ENCODE data around the gene VAT1L.

Gene VAT1L

DNA sequence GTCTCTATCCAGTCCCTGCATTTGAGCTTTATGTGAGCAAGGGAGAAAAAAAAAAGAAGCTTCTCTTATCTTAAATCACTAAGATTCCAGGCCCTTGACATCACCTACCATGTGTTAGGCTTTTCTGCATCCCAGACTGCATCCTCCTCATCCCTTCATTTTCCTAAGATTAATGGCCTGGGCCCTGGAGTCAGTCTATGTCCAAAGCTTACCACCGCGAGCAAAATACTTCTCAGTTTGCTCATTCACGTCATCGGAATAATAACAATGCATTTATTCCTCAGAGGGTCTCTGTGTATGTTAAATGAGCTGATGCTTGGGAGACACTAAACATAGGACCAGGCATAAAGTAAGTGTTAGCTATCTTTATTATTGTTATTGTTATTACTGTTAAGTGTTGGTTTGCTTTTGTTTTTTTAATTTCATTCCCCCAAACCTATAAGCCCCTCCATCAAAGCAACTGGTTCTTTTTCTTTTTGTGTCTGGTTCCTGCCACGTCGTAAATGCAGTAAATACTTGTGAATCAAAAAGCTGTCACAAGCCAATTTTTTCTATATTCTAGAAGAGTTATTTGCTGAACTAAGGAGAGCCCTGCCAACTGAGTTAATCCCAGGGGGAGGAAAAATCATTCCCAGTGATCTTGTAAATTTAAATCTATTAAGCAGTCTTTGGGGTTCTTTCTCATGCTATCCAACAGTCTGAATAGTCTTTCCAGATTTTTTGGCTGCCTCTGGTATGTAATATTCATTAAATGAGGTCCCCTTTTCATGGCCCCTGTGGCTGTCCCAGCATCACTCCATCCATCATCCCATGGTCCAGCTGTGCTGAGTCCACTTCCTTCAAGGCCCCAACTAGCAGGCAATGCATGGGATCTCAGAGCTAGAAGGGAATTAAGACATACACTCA is 46.5 kb downstream of the VAT1L start:
- DNase-seq (ENCODE audit: low read depth) = no peak

DNA sequence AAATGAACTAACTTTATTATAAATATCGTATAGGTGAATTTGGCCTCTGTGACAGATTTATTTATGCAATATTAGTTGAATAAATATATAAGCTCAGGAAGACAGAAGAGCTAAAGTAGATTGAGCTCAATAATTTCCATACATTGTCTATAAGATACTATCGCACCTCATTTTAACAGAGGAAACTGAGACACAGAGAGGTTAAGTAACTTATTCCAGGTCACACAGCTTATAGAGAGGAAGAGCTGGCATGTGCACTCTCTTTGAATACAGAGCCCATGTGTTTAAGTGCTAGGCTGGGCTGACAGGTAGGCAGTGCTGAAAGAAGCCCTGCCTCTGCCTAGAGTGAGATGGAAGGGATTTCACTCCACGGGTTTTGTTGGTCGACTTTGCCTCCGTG is 48.4 kb downstream of the VAT1L start:
- DNase-seq (ENCODE audit: low read depth) = no peak

GRCh38 chr16:77838597-77839255 is 50.4 kb downstream of the VAT1L start:
- DNase-seq (ENCODE audit: low read depth) = no peak

GRCh38 chr16:77840093-77840492 is 51.7 kb downstream of the VAT1L start:
- DNase-seq (ENCODE audit: low read depth) = no peak

GRCh38 chr16:77840673-77841501 is 52.5 kb downstream of the VAT1L start:
- DNase-seq (ENCODE audit: low read depth) = no peak

DNA sequence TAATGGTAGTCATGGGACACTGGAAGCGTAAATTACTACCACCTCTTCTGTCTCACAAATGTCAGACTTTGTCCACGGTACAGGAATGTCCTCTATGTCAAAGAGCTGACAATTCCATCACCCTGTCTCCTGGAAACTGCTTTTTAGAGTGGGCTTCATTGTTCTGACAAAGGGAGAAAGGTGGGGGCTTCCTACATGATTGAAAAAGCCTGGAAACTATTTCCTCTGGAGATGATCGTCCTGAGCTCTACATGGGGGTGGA is 53.1 kb downstream of the VAT1L start:
- no peak for DNase-seq (ENCODE audit: low read depth)

- DNase-seq (ENCODE audit: low read depth) = no peak
Observed at GRCh38 chr16:77842468-77842867, 54.1 kb downstream of the VAT1L start.

DNA sequence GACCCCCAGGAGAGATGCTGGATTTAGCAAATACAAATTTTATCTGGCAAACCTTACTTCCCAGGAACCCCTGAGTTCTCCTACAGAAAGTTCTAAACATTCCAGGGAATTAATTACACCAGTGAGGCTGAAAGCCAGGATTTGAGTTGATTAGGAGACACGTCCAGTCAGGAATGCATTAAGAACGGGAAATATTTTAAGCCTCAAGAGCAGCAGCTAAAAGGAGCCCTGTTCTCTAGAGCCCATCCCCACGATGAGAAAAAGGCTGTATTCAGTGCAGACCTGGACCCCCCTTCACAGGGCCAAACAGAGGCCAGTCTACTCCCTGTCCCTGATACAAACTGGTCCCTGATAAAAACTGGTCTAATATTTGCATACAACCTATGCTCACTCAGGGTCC is 55.0 kb downstream of the VAT1L start:
- no peak for DNase-seq (ENCODE audit: low read depth)

- DNase-seq (ENCODE audit: low read depth) = no peak
Observed at GRCh38 chr16:77844801-77845200, 56.4 kb downstream of the VAT1L start.

GRCh38 chr16:77849646-77850258 is 61.4 kb downstream of the VAT1L start:
- no peak for DNase-seq (ENCODE audit: low read depth)

- DNase-seq (ENCODE audit: low read depth) = no peak
Observed at GRCh38 chr16:77850636-77851333, 62.4 kb downstream of the VAT1L start.

GRCh38 chr16:77853161-77853560 is 64.8 kb downstream of the VAT1L start:
- no peak for DNase-seq (ENCODE audit: low read depth)

- no peak for DNase-seq (ENCODE audit: low read depth)
Observed at GRCh38 chr16:77856438-77857160, 68.2 kb downstream of the VAT1L start.

- no peak for DNase-seq (ENCODE audit: low read depth)
Observed at GRCh38 chr16:77858060-77858459, 69.7 kb downstream of the VAT1L start.

- DNase-seq (ENCODE audit: low read depth) = no peak
Observed at GRCh38 chr16:77859493-77860232, 71.3 kb downstream of the VAT1L start.

DNA sequence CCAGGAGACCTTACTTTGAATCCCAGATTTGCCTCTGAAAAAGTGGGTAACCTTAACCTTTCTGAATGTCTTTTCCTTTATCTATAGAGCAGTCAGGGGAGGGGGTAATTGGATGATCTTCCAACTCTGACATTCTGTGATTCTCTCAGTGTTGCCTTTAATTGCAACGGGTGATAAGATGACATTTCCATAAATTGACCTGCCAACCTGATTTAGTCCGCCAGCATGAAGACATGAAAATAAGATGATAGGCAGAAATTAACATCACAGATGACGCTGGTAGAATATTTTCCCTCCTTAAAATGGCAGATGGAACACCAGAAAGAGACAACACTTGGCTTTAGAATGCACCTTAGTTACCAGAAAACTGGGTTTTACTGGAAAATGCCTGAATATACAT is 72.6 kb downstream of the VAT1L start:
- no peak for DNase-seq (ENCODE audit: low read depth)

DNA sequence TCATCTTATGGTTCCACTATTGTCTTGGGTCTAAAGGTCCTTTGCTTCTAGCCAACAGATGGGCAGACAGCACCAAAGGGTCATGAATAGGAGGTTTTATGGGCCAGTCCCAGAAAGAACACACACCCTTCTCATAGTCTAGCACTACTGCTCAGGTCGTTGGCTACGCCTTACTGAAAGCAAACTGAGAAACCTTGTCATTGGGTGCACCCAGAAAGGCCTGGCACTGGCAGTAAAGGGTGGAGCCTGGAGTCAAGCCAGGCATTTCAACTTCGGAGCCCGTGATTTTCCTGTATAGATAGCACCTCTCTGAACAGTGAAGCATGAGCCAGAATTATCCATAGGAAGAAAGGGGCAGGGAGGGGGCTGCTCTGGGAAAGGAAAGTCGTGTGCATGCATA is 74.9 kb downstream of the VAT1L start:
- DNase-seq (ENCODE audit: low read depth) = no peak

- no peak for DNase-seq (ENCODE audit: low read depth)
Observed at GRCh38 chr16:77866752-77867151, 78.4 kb downstream of the VAT1L start.

DNA sequence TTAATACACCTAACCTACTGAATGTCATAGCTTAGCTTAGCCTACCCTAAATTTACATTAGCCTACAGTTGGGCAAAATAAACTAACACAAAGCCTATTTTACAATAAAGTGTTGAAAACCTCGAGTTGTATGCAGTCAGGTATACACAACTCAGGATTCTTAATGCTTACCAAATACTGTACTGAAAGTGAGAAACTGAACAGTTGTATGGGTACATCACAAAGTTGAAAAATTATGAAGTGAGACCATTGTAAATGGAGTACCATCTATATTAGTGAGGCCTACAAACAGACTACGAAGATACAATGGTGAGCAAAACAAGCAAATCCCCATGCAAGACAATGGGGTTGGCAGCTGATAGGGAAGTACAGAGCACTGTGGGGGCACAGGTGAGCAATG is 79.7 kb downstream of the VAT1L start:
- DNase-seq (ENCODE audit: low read depth) = no peak

GRCh38 chr16:77868478-77868877 is 80.1 kb downstream of the VAT1L start:
- DNase-seq (ENCODE audit: low read depth) = no peak
